Kidney epithelial cell (primary cell): Measurements from ENCODE around the gene ST6GALNAC4. TPM values are rescaled to one million over a fixed set of nuclear protein-coding genes. Genes with fewer than 3 reads are reported as not detected.
A peak's percentile ranks its signal among the peaks of the same experiment; 100 is the strongest.

ENCODE experiments used
- DNase-seq: peaks from one replicate; pipeline ENCODE4 v3.0.0-alpha.2; 2010; ENCODE audit warnings: low read depth
- H3K27me3 ChIP-seq: 2 replicates; pipeline ENCODE4 v1.6.0; 2011; ENCODE audit warnings: low read length; ENCODE audit not compliant: control insufficient read depth, insufficient read depth
- H3K36me3 ChIP-seq: 2 replicates; pipeline ENCODE4 v1.5.1; 2011; ENCODE audit warnings: low read length; ENCODE audit not compliant: control insufficient read depth, insufficient read depth
- H3K4me3 ChIP-seq: 2 replicates; pipeline ENCODE4 v1.5.1; 2011; ENCODE audit warnings: low read depth, mild to moderate bottlenecking, control low read depth, low read length
- CTCF ChIP-seq: IDR thresholded peaks from 2 replicates; pipeline ENCODE4 v1.5.1; 2011; ENCODE audit warnings: mild to moderate bottlenecking, moderate library complexity, low read length, control low read depth, inconsistent platforms; ENCODE audit not compliant: insufficient read depth, poor library complexity, severe bottlenecking
- total RNA-seq: library from RNA; depleted of rRNA; stranded (reverse); fragments of >200 nt; gene quantifications from 2 replicates; pipeline ENCODE4 v1.2.3, GENCODE V29; 2015

ST6GALNAC4 gene
- 21.0 and 32.5 TPM in 2 replicates for total RNA-seq

- TF ChIP-seq CTCF: no peak
- DNase-seq: no peak
- H3K27me3 ChIP-seq: peaks cover 3% of the 10 kb centered on the region
- peak within 1 kb of the TSS; percentile 64 for H3K4me3 ChIP-seq
- H3K36me3 ChIP-seq: no peaks in the 10 kb centered on the region
These were observed at the start of gene ST6GALNAC4 for GRCh38 chr9:127916720-127917581. TSS of gene ST6GALNAC4 (minus strand) at chr9:127917041. CDS start at chr9:127916419, 622 bp downstream.

- H3K36me3 ChIP-seq: no peaks in the 10 kb centered on the region
- no peaks in the 10 kb centered on the region for H3K27me3 ChIP-seq
- no peak for DNase-seq
- TF ChIP-seq CTCF: no peak
- no peak overlapping the region for H3K4me3 ChIP-seq
These were observed 49.1 kb upstream of the ST6GALNAC4 start for GRCh38 chr9:127965953-127966352.

- no peaks in the 10 kb centered on the region for H3K27me3 ChIP-seq
- no peak for DNase-seq
- H3K36me3 ChIP-seq: no peaks in the 10 kb centered on the region
- no peak for TF ChIP-seq CTCF
- H3K4me3 ChIP-seq: no peak overlapping the region
These were observed 46.7 kb upstream of the ST6GALNAC4 start for GRCh38 chr9:127963359-127964064.

- DNase-seq: no peak
- H3K4me3 ChIP-seq: no peak overlapping the region
- no peaks in the 10 kb centered on the region for H3K36me3 ChIP-seq
- TF ChIP-seq CTCF: no peak
- no peaks in the 10 kb centered on the region for H3K27me3 ChIP-seq
These were observed 46.2 kb upstream of the ST6GALNAC4 start for GRCh38 chr9:127963041-127963358.

GRCh38 chr9:127962278-127962677 is 45.4 kb upstream of the ST6GALNAC4 start:
- no peak overlapping the region for H3K4me3 ChIP-seq
- TF ChIP-seq CTCF: no peak
- DNase-seq: no peak
- H3K27me3 ChIP-seq: no peaks in the 10 kb centered on the region
- H3K36me3 ChIP-seq: no peaks in the 10 kb centered on the region
